A549 (cell line): ENCODE data around the gene TP53I11. TPM values are rescaled to one million over a fixed set of nuclear protein-coding genes. Genes with fewer than 3 reads are reported as not detected.

Experiments used
- ATAC-seq, 2 experiments: fragments of 200-7000 bp in 1 of 2; fragments of >200 bp in 1 of 2; cut with Nextera tagmentation in 1 of 2; cut with Tn5 transposase in 1 of 2; 3 replicates each; pipeline versions ENCODE4 v1.8.0 to v1.9.1; 2018 to 2020; ENCODE audit warnings: mild to moderate bottlenecking in 1 of 2, moderate library complexity in 1 of 2
- CTCF ChIA-PET: fragments of 300-600 bp; sonication (Branson Sonifier 250); formaldehyde crosslinking; extraction: SDS; loops from one replicate; lab custom pipeline; 2021; ENCODE audit warnings: antibody characterized with exemption, inconsistent platforms; lab: Yijun Ruan, JAX
- POLR2A ChIA-PET: fragments of 350-600 bp; formaldehyde crosslinking; extraction: SDS; loops from one replicate; lab custom pipeline; 2021; ENCODE audit warnings: antibody characterized with exemption, inconsistent platforms; lab: Yijun Ruan, JAX
- DNase-seq, 2 experiments: peaks; one replicate each; pipeline versions ENCODE4 v3.0.0 to v3.0.0-alpha.2; 2011 to 2016; ENCODE audit warnings: low read depth in 1 of 2, low spot score in 1 of 2
- FAIRE-seq: peaks from 2 replicates; lab custom pipeline; 2011; peaks lifted over from hg19 to GRCh38; lab: Jason Lieb, UNC
- H3K27ac ChIP-seq, 2 experiments: fragments of >200 bp; sonication (Bioruptor Twin); formaldehyde crosslinking; 3 replicates each; pipeline ENCODE4 v1.5.1; 2016 to 2017
- H3K4me1 ChIP-seq: fragments of >200 bp; sonication (Bioruptor Twin); formaldehyde crosslinking; 3 replicates; pipeline ENCODE4 v1.6.1; 2016
- H3K4me2 ChIP-seq: fragments of >200 bp; sonication (Bioruptor Twin); formaldehyde crosslinking; 3 replicates; pipeline ENCODE4 v1.6.1; 2016
- H3K4me3 ChIP-seq: fragments of >200 bp; sonication (Bioruptor Twin); formaldehyde crosslinking; 3 replicates; pipeline ENCODE4 v1.5.1; 2016
- H3K9me3 ChIP-seq: fragments of >200 bp; sonication (Bioruptor Twin); formaldehyde crosslinking; 3 replicates; pipeline ENCODE4 v1.6.1; 2016
- CBX2 ChIP-seq: fragments of 200-600 bp; sonication (generic); IDR thresholded peaks from 2 replicates; pipeline ENCODE4 v1.6.1; 2016; ENCODE audit warnings: low read depth, mild to moderate bottlenecking, borderline replicate concordance
- CBX8 ChIP-seq: fragments of 200-600 bp; sonication (generic); IDR thresholded peaks from 2 replicates; pipeline ENCODE4 v1.6.1; 2016
- EHF ChIP-seq: fragments of 250-450 bp; sonication (Bioruptor Pico); IDR thresholded peaks from 2 replicates; pipeline ENCODE4 v1.5.0; 2020; ENCODE audit warnings: mild to moderate bottlenecking
- EP300 ChIP-seq, 2 experiments: fragments of >200 bp; sonication (Bioruptor Twin); formaldehyde crosslinking; IDR thresholded peaks; 2 replicates in 1 of 2; 3 replicates in 1 of 2; pipeline ENCODE4 v1.6.1; 2016 to 2017
- HEYL ChIP-seq: fragments of 250-450 bp; sonication (Bioruptor Pico); IDR thresholded peaks from 2 replicates; pipeline ENCODE4 v1.8.0; 2021; ENCODE audit warnings: mild to moderate bottlenecking, moderate library complexity
- HOXB5 ChIP-seq: fragments of 250-450 bp; sonication (Bioruptor Pico); IDR thresholded peaks from 2 replicates; pipeline ENCODE4 v1.5.0; 2020; ENCODE audit warnings: mild to moderate bottlenecking, moderate library complexity
- JUNB ChIP-seq: fragments of >200 bp; sonication (Bioruptor Twin); formaldehyde crosslinking; IDR thresholded peaks from 2 replicates; pipeline ENCODE4 v1.6.1; 2016
- KDM5A ChIP-seq: fragments of 200-600 bp; sonication (generic); IDR thresholded peaks from 2 replicates; pipeline ENCODE4 v1.6.1; 2016; ENCODE audit warnings: antibody characterized with exemption, mild to moderate bottlenecking
- NFE2L2 ChIP-seq: fragments of 150-350 bp; conservative IDR thresholded peaks from 2 replicates; pipeline ENCODE4 v1.6.1; 2014; ENCODE audit warnings: low read length
- NR3C1 ChIP-seq: fragments of >200 bp; sonication (Bioruptor Twin); formaldehyde crosslinking; IDR thresholded peaks from 3 replicates; pipeline ENCODE4 v1.6.1; 2017
- RARB ChIP-seq: fragments of 250-450 bp; sonication (Bioruptor Pico); IDR thresholded peaks from 2 replicates; pipeline ENCODE4 v1.8.0; 2021; ENCODE audit warnings: mild to moderate bottlenecking, moderate library complexity
- RFX5 ChIP-seq: fragments of 450-650 bp; IDR thresholded peaks from 2 replicates; pipeline ENCODE4 v1.7.1; 2014; ENCODE audit warnings: antibody characterized with exemption, mild to moderate bottlenecking, moderate library complexity
- SMC3 ChIP-seq: fragments of >200 bp; sonication (Bioruptor Twin); formaldehyde crosslinking; IDR thresholded peaks from 3 replicates; pipeline ENCODE4 v1.6.1; 2018; ENCODE audit warnings: inconsistent platforms
- TFCP2L1 ChIP-seq: fragments of 250-450 bp; sonication (Bioruptor Pico); IDR thresholded peaks from 2 replicates; pipeline ENCODE4 v1.5.0; 2021; ENCODE audit warnings: mild to moderate bottlenecking
- ZFP36 ChIP-seq: fragments of 450-650 bp; IDR thresholded peaks from 2 replicates; pipeline ENCODE4 v1.6.1; 2014; ENCODE audit warnings: borderline replicate concordance; ENCODE audit not compliant: partially characterized antibody
- ZNF302 ChIP-seq: fragments of 250-450 bp; sonication (Bioruptor Pico); IDR thresholded peaks from 2 replicates; pipeline ENCODE4 v1.9.0; 2021; ENCODE audit warnings: inconsistent platforms, mild to moderate bottlenecking, moderate library complexity
- ZSCAN20 ChIP-seq: fragments of 250-450 bp; sonication (Bioruptor Pico); IDR thresholded peaks from 2 replicates; pipeline ENCODE4 v1.8.0; 2022; ENCODE audit warnings: mild to moderate bottlenecking, moderate library complexity
- WGBS: methylation state at CpG from one replicate; pipeline ENCODE4 v1.1.6; 2017; ENCODE audit errors: missing lambda C conversion rate; 5-methylcytosine and 5-hydroxymethylcytosine counted together
- polyA plus RNA-seq, 4 experiments: library from polyadenylated mRNA; depleted of rRNA in 3 of 4; stranded (reverse); fragments of >200 nt; fragmentation: RNase III in 1 of 4; extraction: RNeasy Plus Mini Kit Qiagen cat#74134 plus additional on column Dnase treatment in 1 of 4; gene quantifications; 2 replicates in 3 of 4; 3 replicates in 1 of 4; pipeline ENCODE4 v1.2.3, GENCODE V29; 2011 to 2017
- TF ChIP-seq, protein P1 (sequence below): fragments of 250-450 bp; sonication (Bioruptor Pico); IDR thresholded peaks from 2 replicates; pipeline ENCODE4 v1.5.0; 2021; ENCODE audit warnings: mild to moderate bottlenecking, moderate library complexity, borderline replicate concordance
- TF ChIP-seq, protein P2 (sequence below): fragments of >200 bp; sonication (Bioruptor Twin); formaldehyde crosslinking; IDR thresholded peaks from 2 replicates; pipeline ENCODE4 v1.6.1; 2016
- TF ChIP-seq, protein P3 (sequence below): fragments of 200-600 bp; sonication (generic); IDR thresholded peaks from 2 replicates; pipeline ENCODE4 v1.6.1; 2016; ENCODE audit warnings: antibody characterized with exemption, mild to moderate bottlenecking, moderate library complexity
- TF ChIP-seq, protein P4 (sequence below): IDR thresholded peaks from 2 replicates; pipeline ENCODE4 v1.6.1; 2012
- TF ChIP-seq, protein P5 (sequence below): fragments of 250-450 bp; sonication (Bioruptor Pico); IDR thresholded peaks from 2 replicates; pipeline ENCODE4 v1.5.0; 2020; ENCODE audit warnings: low read depth, mild to moderate bottlenecking, moderate library complexity

The TP53I11 gene
- polyA plus RNA-seq, 2 of the 4 experiments (the other 2 are of a cell fraction), result 11.2 to 28.2 TPM

DNA sequence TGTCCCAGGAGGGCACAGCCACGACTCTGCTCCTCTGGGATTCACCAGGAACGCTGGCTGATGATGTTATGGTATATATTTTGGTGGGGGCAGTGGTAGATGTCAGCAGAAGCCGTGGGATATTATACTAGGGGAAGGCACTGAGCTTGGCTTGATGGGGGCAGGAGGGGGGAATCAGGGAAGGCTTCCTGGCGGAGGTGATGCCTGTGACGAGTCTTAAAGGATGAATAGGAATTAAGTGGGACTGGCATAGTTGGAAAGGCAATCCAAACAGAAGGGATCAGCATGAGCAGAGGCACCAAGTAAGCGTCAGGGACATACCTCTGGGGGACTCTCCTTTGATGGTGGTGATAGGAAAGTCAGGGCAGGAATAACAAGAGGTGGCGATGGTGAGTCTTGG lies 47.6 kb downstream of the TP53I11 start:
- CTCF ChIA-PET, result interaction anchor here (0.6 to 6.8 kb wide), 9 partner anchors 8 to 352 kb away, joined by 3 to 48 read pairs (median 3); no protein-coding TSS in a partner anchor
- POLR2A ChIA-PET, result no interaction called here
- ATAC-seq, result no peak

DNA sequence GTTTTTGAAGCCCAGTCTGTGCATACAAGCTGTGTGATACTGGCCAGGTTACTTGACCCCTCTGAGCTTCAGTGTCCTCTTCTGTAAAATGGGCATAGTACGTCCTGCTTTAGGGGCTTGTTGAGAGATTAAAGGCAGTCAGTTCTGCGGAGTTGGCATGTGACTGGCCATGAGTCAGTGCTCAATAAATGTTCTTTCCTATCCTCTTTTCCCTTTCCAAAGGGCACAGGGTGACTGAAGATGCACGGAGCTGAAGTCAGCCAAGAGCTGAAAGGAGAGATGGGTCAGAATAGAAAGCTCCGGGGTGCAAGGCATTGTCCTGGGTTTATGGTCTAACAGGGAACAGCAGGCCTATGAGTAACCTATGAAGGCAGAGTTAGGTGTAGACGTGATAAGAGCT lies 48.9 kb downstream of the TP53I11 start:
- WGBS, result 58% methylated on average over 5 of the region's 5 CpGs
- DNase-seq, result no peak
- no peak for FAIRE-seq
- peaks cover 5% of the 10 kb centered on the region; the same call in 1 of the 3 replicates for H3K9me3 ChIP-seq
- no peak overlapping the region for H3K4me2 ChIP-seq
- no peaks in the 10 kb centered on the region for H3K4me1 ChIP-seq
- ATAC-seq, result no peak
- TF ChIP-seq EP300 (IDR thresholded peaks at IDR 0.05) (no peak), ZNF302 (CRISPR knock-in tag) (no peak), NR3C1 (no peak), HEYL (CRISPR knock-in tag) (no peak), TFCP2L1 (CRISPR knock-in tag) (no peak), SMC3 (no peak), CBX2 (no peak), ZSCAN20 (CRISPR knock-in tag) (no peak), RFX5 (no peak), CBX8 (no peak), JUNB (no peak), RARB (CRISPR knock-in tag) (no peak), HOXB5 (CRISPR knock-in tag) (no peak), NFE2L2 (no peak), KDM5A (no peak)
- TF ChIP-seq, protein P1, sequence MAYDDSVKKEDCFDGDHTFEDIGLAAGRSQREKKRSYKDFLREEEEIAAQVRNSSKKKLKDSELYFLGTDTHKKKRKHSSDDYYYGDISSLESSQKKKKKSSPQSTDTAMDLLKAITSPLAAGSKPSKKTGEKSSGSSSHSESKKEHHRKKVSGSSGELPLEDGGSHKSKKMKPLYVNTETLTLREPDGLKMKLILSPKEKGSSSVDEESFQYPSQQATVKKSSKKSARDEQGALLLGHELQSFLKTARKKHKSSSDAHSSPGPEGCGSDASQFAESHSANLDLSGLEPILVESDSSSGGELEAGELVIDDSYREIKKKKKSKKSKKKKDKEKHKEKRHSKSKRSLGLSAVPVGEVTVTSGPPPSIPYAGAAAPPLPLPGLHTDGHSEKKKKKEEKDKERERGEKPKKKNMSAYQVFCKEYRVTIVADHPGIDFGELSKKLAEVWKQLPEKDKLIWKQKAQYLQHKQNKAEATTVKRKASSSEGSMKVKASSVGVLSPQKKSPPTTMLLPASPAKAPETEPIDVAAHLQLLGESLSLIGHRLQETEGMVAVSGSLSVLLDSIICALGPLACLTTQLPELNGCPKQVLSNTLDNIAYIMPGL (CRISPR knock-in tag), result no peak
- TF ChIP-seq, protein P2, sequence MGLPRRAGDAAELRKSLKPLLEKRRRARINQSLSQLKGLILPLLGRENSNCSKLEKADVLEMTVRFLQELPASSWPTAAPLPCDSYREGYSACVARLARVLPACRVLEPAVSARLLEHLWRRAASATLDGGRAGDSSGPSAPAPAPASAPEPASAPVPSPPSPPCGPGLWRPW, result no peak
- TF ChIP-seq, protein P3, sequence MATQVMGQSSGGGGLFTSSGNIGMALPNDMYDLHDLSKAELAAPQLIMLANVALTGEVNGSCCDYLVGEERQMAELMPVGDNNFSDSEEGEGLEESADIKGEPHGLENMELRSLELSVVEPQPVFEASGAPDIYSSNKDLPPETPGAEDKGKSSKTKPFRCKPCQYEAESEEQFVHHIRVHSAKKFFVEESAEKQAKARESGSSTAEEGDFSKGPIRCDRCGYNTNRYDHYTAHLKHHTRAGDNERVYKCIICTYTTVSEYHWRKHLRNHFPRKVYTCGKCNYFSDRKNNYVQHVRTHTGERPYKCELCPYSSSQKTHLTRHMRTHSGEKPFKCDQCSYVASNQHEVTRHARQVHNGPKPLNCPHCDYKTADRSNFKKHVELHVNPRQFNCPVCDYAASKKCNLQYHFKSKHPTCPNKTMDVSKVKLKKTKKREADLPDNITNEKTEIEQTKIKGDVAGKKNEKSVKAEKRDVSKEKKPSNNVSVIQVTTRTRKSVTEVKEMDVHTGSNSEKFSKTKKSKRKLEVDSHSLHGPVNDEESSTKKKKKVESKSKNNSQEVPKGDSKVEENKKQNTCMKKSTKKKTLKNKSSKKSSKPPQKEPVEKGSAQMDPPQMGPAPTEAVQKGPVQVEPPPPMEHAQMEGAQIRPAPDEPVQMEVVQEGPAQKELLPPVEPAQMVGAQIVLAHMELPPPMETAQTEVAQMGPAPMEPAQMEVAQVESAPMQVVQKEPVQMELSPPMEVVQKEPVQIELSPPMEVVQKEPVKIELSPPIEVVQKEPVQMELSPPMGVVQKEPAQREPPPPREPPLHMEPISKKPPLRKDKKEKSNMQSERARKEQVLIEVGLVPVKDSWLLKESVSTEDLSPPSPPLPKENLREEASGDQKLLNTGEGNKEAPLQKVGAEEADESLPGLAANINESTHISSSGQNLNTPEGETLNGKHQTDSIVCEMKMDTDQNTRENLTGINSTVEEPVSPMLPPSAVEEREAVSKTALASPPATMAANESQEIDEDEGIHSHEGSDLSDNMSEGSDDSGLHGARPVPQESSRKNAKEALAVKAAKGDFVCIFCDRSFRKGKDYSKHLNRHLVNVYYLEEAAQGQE, result no peak
- TF ChIP-seq, protein P4, sequence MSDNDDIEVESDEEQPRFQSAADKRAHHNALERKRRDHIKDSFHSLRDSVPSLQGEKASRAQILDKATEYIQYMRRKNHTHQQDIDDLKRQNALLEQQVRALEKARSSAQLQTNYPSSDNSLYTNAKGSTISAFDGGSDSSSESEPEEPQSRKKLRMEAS, result no peak
- TF ChIP-seq, protein P5, sequence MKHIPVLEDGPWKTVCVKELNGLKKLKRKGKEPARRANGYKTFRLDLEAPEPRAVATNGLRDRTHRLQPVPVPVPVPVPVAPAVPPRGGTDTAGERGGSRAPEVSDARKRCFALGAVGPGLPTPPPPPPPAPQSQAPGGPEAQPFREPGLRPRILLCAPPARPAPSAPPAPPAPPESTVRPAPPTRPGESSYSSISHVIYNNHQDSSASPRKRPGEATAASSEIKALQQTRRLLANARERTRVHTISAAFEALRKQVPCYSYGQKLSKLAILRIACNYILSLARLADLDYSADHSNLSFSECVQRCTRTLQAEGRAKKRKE (CRISPR knock-in tag), result no peak
- TF ChIP-seq, all 56 proteins: peak for 0
- CTCF ChIA-PET, result interaction anchor here (1.0 to 6.8 kb wide), 9 partner anchors 8 to 345 kb away, joined by 3 to 48 read pairs (median 3); no protein-coding TSS in a partner anchor
- POLR2A ChIA-PET, result no interaction called here
- no peak overlapping the region for H3K27ac ChIP-seq
- no peak overlapping the region for H3K4me3 ChIP-seq

More for the DNA sequence above, 47.6 kb downstream of the TP53I11 start:
- Histone ChIP-seq H3K27ac (no peak overlapping the region), H3K4me2 (no peak overlapping the region), H3K9me3 (peaks cover 5% of the 10 kb centered on the region; the same call in 1 of the 3 replicates), H3K4me1 (no peaks in the 10 kb centered on the region), H3K4me3 (no peak overlapping the region)
- WGBS, result 40% methylated on average over 7 of the region's 7 CpGs
- TF ChIP-seq EHF (CRISPR knock-in tag), result no peak
- TF ChIP-seq ZFP36, result peak; percentile 23
- DNase-seq (no peak), FAIRE-seq (no peak)
